NCI-H146 treated with DMSO at 0.1 percent for 48 hours (cell line): ENCODE measurements around the gene GAS7.
"Not testable (repeated sequence)": the region's sequence is repeated elsewhere in the genome, so short reads cannot be mapped to it uniquely, and the experiment has no call there.

Source experiments
- DNase-seq: peaks from one replicate; lab custom pipeline; 2025; ENCODE audit not compliant: unreplicated experiment; lab: John Stamatoyannopoulos, UW

GAS7 gene

DNA sequence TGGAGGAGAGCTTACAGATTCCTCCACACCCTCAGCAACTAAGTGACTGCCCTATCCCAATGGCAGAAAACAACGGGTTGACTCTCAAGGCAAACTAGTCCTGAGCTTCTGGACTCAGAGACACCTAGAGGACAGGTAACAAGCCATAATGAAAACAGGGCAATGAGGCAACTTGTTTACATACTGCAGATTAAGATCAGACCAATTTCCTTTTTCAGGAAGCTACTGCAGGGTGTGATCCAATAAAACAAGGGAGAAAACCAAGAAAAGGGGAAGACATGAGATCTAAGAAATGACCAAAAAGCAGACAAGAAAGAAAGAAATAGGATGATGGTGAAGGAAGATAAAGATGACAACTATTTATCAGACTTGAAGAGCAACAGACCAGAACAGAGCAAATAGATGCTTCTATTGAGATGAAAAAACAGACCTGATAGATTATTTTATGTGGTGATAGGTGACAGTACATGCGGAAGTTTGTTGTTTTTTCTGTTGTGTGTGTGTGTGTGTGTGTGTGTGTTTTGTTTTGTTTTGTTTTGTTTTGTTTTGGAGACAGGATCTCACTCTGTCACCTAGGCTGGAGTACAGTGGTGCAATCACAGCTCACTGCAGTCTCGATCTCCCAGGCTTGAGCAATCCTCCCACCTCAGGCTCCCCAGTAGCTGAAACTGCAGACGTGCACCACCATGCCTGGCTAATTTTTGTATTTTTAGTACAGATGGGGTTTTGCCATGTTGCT is 120.7 kb downstream of the GAS7 start:
- DNase-seq: no peak

DNA sequence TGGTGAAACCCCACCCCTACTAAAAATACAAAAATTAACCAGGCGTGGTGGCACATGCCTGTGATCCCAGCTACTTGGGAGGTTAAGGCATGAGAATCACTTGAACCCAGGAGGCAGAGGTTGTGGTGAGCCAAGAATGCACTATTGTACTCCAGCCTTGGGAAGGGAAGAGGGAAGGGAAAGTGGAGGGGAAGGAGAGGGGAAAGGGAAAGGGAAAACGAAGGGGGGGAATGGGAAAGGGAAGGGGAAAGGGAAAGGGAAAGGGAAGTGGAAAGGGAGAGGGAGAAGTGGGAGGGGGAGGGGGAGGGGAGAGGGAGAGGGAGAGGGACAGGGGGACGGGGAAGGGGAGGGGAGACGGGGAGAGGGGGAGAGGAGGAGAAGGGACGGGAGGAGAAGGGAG is 122.5 kb downstream of the GAS7 start:
- no peak for DNase-seq

DNA sequence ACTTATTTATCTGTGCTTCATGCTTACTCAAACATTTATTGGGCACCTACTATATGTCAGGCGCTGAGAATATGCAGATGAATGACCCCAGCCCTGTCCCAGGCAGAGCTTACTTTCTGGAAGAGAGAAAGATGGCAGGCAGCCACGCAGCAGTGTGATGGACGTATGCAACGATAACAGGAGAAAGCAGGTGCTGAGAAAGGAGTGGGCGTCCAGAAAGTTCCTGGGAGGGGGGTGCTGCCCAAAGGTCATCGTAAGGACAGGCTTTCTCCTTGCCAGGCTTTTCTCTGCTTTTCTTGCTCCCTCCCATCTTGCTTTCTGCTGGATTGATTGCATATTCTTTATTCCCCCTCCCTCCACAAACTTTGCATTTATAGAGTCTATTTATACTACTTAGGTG is 124.5 kb downstream of the GAS7 start:
- no peak for DNase-seq

DNA sequence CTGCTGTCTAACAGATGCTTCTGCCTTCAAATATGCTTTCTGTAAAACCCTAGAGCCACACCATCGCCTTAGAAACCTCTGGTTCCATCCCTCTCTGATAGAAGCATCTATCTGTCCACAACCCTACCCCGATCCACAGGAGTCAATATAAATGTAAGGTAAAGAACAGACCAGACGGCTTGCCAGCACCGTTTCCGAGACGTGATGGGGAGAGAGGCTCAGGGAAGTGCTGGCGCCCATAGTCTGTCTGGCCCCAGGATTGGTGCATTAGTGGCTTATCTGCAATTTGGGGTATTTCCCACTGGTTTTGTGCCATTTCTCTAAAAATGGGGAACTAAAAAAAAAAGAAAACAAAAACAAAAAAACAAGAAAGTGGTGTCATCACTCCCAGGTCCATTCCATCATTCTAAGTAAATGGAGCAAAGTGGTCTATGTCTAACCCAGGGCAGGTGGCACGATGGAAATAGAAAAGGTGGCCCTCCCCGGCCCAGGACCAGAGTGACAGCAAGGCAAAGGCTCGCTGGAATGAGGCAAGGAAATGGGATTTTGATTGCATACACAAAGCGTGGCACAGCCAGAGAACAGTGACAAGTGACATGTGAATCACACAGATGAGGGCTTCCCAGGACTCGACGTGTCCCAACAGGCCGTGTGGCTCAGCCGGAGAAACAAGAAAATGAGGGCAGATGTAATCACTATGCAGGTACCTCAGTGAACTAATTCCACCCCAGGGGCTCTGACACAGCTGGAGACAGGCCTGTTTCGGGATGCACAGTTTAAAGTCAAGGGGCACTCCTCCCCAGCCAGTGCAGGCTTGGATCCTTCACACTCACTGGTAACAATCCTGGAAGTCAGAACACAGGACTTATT is 125.6 kb downstream of the GAS7 start:
- DNase-seq: no peak

DNA sequence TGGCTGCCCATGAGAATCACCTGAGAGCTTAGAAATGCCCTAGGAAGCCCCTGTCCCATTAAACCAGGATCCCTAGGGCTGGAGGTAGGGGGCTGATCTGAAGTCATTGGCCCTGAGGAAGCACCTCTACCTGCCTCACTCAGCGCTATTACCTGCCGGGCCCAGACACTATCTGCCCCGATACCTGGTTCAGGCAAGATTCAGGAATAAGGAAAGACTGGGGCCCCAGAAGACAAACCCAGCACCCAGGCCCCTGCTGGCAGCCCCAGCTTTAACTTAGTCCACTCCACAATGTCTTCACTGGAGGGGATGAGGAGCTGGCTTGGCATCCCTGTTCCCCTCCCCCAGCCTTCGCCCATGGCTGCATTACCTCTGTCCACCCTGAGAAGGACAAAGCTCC is 126.3 kb downstream of the GAS7 start:
- no peak for DNase-seq

DNA sequence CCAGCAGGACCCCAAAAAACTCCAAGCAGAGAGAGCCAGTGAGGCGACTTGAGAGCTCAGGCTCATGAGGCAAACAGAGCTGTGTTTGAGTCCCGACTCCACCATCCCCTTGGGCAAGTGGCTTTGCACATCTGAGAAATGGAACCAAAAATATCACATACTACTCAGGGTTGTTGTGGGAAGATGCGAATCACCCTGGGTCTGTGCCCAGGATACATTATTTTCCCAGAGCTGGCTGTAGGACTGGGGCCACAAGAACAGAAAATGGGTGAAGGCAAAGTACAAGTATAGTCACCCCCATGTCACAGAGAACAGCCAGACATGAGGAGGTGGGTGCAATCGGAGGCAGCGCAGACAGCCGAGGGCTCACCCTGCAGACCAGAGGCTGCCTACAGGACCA is 127.3 kb downstream of the GAS7 start:
- no peak for DNase-seq

DNA sequence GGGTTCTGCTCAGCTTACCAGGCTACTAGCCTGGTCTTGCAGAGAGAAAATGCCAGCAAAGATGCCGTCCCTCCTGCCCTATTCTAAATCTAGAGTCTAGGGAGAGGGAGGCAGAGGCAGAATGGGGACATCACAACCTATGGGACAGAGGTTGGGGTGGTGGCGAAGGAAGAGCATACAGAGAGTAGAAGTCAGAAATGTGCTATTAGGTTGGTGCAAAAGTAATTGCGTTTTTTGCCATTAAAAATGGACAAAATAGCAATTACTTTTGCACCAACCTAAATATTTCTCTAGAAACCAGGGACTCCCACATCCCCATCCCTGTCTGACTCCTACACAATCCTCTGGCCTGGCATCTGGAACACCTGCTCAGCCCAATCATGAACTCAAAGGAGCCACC is 127.7 kb downstream of the GAS7 start:
- DNase-seq: no peak

DNA sequence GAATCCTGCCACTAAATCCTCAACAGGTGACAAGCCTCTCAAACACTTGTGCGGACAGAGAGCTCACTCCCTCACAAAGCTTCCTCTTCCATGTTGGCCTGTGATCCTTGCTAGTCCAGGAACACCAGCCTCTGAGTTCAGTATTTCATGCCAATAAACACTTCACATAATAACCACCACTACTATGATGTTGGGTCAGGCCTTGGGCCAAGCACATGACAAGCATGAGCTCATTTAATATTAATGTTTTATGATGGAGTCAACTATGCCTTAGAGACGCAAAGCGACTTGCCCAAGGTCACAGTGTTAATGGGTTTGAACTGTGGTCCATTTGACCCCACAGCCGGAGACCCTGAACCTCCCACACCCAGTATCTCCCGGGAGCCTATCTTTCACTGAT is 129.1 kb downstream of the GAS7 start:
- DNase-seq: no peak

DNA sequence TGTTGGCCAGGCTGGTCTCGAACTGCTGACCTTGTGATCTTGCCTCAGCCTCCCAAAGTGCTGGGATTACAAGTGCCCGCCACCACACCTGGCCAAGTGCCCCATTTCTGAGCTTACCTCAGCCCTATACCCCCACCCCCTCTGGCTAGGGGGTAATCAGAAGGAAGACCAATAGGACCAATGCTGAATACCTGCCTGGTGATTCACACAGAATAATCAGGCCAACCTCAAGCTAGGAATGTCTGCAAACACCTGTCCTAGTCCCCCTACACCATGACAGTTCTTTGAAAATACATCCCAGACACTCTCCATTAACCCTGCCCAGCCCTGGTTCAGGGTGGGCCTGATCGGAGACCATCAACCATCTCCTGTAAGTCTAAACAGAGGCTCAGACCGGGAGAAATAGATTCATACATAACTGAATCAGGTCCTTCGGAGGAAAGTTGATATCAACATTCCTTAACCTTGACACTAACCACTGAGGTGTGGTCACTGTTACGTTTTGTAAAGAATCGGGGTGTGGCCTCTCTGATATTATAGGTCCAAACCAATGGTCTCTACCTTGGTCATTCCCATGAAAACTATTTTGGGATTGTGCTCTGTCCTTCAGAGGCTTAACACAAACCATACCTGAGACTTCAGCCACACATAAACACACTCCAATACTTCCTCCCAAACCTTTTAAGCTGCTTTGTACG is 130.8 kb downstream of the GAS7 start:
- DNase-seq: no peak

DNA sequence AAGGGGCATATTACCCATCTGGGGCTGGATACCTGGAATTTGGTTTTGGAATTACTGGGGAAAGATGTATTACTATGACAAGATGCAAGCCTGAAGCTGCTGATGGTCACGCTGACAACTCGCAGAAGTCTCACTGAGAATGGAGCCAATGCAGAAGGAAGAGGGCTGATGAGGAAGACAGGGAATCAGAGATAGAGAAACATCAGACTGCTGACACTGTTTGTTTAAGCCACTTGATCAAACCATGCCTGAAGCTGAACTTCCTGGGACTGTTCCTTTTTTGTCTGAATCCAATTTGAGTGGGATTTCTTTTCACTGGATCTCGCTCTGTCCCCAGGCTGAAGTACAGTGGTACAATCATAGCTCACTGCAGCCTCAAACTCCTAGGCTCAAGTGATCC is 133.9 kb downstream of the GAS7 start:
- DNase-seq: no peak

DNA sequence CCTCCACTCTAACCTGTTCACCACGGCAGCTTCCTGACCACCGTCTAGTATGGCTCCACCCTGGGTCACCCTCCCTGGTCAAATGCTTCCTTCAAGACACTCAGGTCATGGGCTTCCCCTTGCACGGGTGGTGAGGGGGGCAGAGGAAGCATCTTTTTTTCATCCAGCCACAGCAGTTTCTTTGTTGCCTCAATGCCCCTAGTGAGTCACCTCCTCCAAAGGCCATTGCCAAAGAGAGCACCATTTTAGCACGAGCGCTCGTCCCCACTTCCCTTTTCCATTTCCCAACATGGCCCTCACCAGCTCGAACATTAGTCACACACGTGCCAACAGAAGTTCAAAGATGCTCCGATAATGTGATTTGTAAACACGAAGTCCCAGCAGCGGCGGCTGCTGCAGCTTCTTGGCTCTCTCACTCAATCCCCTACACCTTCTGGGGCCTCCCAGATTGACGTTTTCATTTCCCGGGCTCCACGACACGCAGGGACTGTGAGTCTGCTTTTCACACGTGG is 134.6 kb downstream of the GAS7 start:
- no peak for DNase-seq

DNA sequence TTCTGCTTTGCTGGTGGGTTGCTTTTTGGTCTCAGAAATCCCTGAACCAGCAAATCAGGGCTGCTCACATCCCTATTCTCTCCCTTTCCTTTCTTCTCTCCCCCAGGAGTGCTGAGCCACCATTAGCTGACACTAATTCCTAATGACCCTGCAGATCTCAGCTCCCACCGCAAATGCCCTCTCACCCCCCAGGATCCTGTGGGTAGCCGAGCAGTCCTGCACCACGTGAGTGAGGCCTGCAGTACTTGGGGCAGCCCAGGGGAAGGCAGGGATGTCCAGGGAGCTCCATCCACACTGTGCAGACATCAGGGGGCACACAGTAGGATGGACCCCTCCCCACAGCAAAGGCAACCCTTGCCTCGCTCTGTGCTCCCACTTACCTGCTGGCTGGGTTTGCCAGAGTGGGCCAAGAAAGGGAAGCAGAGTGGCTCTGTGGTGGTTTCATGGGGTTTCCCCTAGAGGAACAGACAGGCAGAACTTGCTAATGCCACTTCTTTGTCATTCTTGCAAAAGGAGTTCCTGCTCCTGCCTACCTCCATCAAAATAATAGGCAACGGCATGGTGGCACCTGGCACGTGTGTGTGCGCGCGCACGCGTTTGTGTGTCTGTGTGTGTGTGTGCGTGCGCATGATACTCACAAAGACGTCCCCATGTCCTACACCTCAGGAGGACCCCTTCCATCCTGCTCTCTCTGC is 135.6 kb downstream of the GAS7 start:
- no peak for DNase-seq

DNA sequence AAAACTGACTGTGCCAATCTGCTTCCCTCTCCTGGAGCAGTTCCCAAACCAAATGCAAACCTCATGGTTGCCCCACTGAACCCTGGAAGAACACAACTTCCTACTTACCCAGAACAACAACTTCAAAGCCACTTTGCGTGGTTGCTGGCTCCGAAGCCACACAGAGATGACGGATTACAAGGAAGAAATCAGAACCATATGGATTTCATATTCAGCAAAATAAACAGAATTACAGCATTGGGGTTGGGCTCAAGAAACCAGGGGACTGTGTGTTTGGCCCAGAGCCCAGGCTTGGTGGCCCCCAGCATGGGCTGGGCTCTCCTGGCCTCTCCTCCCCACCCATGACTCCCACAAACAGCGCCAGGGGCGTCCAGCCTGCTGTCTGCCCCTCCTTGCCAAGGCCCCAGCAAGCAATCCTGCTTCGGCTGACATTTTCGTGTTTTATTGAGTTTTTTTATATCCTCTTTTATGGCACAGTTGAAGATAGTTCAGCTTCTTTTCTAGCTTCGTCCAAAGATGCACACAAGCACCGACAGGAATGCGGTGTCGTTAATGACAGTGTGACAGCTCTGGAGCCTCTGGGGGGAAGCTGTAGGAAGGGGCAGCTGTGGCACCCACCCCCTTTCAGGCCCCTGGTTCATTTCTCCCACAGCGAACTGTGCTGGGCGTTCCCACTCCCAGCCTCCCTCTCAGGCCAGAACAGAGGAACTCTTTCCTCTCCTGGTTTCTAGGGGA is 137.1 kb downstream of the GAS7 start:
- no peak for DNase-seq

DNA sequence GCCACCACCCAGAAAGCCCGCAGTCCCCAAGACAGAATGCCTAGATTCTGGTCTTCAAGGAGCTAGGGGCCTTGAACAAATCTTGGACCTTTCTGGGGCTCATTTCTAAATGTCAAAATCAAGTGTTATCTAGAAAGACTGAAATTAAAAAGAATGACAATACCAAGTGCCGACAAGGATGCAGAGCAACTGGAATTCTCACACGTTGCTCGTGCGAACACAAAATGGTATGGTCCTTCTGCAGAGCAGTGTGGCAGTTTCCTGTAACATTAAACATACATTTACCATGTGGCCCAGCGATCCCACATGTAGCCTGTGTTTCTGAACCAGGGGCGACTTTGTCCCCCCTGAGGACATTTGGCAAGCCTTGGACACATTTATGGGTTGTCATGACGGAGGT is 137.9 kb downstream of the GAS7 start:
- DNase-seq: no peak

DNA sequence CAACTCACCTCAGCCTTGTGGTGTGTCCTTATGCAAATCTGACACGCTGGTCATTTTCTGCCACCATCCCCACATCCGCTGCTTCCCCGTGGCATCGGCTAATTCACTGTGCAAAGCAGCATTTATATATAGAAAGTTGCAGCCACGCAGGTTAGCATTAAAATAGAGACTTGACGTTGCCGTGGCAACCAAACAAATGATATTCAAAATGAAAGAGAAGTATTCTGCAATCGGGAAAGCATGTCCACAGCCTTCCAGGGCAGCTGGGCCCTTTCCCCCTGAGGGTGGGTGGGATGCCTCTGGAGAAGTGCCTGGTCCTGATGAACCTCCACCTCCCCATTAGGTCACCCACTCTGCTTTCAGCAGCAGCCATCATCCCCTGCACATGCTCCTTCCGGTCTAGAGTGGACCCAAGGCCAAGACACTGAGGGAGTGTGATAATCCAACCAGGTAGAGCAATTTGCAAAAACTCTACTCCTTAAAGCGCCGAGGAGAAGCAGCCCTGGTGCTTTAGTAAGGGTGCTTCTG is 138.7 kb downstream of the GAS7 start:
- DNase-seq: no peak

DNA sequence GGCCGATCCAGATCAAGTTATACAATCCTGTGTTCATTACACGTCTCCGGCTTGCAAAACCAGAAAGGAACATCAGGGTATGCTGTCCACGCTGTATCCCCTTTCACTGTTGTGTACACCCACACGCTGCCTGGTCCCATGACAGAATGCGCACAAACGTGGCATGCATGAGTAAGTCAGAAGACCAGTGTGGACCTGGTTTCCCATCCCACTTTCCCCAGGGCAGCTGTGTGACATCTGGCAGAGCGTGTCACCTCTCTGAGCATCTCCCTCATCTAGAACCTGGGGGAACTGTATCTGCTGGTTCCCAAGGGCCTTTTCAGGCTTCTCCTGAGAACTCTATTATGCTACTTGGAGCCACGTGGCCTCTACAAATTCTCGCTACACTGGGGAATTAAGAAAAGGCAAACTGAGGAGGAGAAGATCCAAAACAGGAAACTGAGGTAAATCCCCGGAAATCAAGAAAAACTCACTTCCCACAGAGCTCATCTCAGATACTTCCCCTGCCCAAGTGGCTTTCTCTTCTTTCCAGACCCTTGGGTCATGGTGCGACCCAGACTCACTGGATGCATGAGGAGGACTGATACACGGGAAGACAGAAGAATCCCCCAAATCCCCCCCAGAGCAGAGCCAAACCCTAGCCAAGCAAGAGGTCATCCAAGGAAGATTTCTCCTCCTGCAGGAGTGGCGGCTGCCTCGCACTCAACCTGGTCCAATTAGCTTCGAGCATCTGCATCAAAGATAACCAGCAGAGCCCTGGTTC is 139.3 kb downstream of the GAS7 start:
- DNase-seq: no peak

DNA sequence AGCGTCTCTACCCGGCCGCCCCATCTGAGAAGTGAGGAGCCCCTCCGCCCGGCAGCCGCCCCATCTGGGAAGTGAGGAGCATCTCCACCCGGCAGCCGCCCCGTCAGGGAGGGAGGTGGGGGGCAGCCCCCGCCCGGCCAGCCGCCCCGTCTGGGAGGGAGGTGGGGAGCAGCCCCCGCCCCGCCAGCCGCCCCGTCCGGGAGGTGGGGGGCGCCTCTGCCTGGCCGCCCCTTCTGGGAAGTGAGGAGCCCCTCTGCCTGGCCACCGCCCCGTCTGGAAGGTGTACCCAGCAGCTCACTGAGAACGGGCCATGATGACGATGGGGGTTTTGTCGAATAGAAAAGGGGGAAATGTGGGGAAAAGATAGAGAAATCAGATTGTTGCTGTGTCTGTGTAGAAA is 140.9 kb downstream of the GAS7 start:
- DNase-seq: not testable (repeated sequence)

DNA sequence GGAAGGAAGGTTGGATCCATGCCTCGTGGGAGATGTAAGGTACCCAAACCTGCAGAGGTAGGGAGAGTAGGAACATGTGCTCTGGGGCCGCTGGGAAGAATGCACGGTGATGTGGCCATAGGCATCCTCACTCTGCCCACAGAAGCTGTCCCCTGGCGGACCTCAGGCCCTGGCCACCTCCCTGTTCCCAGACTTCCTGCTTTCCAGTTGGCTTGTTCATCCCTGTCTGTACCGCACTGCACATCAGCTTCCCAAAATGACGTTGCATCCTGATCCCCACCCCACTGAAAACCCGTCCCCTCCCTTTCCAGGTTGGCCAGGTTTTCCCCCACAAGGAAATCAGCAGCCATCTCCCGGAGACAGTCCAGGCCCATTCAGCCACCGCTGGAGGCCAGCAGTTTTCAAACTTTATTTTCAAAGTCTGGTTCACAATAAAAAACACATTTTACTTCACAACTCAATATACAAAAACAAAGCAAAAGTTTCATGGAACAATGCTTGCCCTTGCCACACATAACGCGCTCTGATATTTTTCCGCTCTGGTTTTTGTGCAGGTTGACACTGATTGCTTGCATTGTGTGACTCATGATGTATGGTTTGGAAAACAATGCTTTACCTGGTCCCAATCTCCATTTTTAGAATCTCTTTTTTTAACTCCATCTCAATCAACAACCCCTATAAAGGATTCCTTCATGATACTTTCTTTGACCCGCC is 143.0 kb downstream of the GAS7 start:
- DNase-seq: no peak
